Tibial nerve (tissue), 4 donors: Measurements from ENCODE around the gene IFITM2. TPM values are rescaled to one million over a fixed set of nuclear protein-coding genes. Genes with fewer than 3 reads are reported as not detected.
"Not testable (repeated sequence)": the region's sequence is repeated elsewhere in the genome, so short reads cannot be mapped to it uniquely, and the experiment has no call there.

Experiments
- DNase-seq, 2 donors: peaks; one replicate each; pipeline ENCODE4 v3.0.0-alpha.2; 2019; ENCODE audit warnings: low spot score in 2 of 2
- H3K27ac ChIP-seq, 4 donors: fragments of 200-600 bp; sonication (generic) in 3 of 4; one replicate each; pipeline ENCODE4 v1.5.1; 2017 to 2019; ENCODE audit warnings: mild to moderate bottlenecking in 1 of 4
- H3K27me3 ChIP-seq, 2 donors: fragments of 200-600 bp; sonication (generic) in 1 of 2; one replicate each; pipeline versions ENCODE4 v1.5.1 to v1.6.0; 2017 to 2019
- H3K36me3 ChIP-seq, 3 donors: fragments of 200-600 bp; sonication (generic); one replicate each; pipeline ENCODE4 v1.5.1; 2018 to 2019
- H3K4me1 ChIP-seq, 4 donors: fragments of 200-600 bp; sonication (generic) in 3 of 4; one replicate each; pipeline ENCODE4 v1.5.1; 2017 to 2019
- H3K4me3 ChIP-seq, 4 donors: fragments of 200-600 bp; sonication (generic) in 3 of 4; one replicate each; pipeline ENCODE4 v1.5.1; 2017 to 2019; ENCODE audit warnings: mild to moderate bottlenecking in 1 of 4, moderate library complexity in 1 of 4
- H3K9me3 ChIP-seq, 4 donors: fragments of 200-600 bp; sonication (generic) in 3 of 4; one replicate each; pipeline ENCODE4 v1.5.1; 2017 to 2019
- CTCF ChIP-seq, 5 experiments: fragments of 200-600 bp in 3 of 5; fragments of 450-650 bp in 2 of 5; sonication (generic) in 3 of 5; IDR thresholded peaks; one replicate each; pipeline ENCODE4 v1.5.1; 2016 to 2019; ENCODE audit warnings: antibody characterized with exemption in 5 of 5, mild to moderate bottlenecking in 3 of 5, moderate library complexity in 2 of 5
- EP300 ChIP-seq, 2 donors: sonication (generic); formaldehyde crosslinking; IDR thresholded peaks; one replicate each; pipeline ENCODE4 v1.6.1; 2017; ENCODE audit warnings: antibody characterized with exemption in 2 of 2, mild to moderate bottlenecking in 1 of 2
- POLR2A ChIP-seq, 2 donors: fragments of 450-650 bp; IDR thresholded peaks; one replicate each; pipeline ENCODE4 v1.6.1; 2017; ENCODE audit warnings: antibody characterized with exemption in 2 of 2, mild to moderate bottlenecking in 2 of 2, moderate library complexity in 2 of 2
- WGBS, 2 donors: methylation state at CpG; one replicate each; pipeline ENCODE4 v1.1.5; 2018; 5-methylcytosine and 5-hydroxymethylcytosine counted together
- total RNA-seq, 4 donors: library from RNA; depleted of rRNA; stranded (reverse); fragments of >200 nt; gene quantifications; one replicate each; pipeline ENCODE4 v1.1.0, GENCODE V29; 2016

The IFITM2 gene
- total RNA-seq, 4 donors from 2014 or later = 258 to 624 (median 292) TPM

GRCh38 chr11:285021-285893 is 22.4 kb upstream of the IFITM2 start:
- H3K4me1 ChIP-seq = peaks cover 0 to 34% (median 25%) of the 10 kb centered on the region in 4 donors
- peaks cover 4 to 56% of the 10 kb centered on the region in 2 donors for H3K27me3 ChIP-seq
- no peaks in the 10 kb centered on the region for H3K36me3 ChIP-seq
- no peaks in the 10 kb centered on the region for H3K9me3 ChIP-seq
- TF ChIP-seq POLR2A (IDR thresholded peaks at IDR 0.05) = no peak
- TF ChIP-seq CTCF (IDR thresholded peaks at IDR 0.05) = no peak
- TF ChIP-seq EP300 (IDR thresholded peaks at IDR 0.05) = no peak
- H3K27ac ChIP-seq = no peak overlapping the region
- no peak overlapping the region for H3K4me3 ChIP-seq
- peak in 1 of 2 donors; percentile 9 for DNase-seq
- WGBS, 2 donors = 74 to 85% methylated on average over 17 to 28 of the region's 29 CpGs

- Histone ChIP-seq H3K9me3 (no peaks in the 10 kb centered on the region), H3K4me3 (no peak overlapping the region), H3K27me3 (peaks cover 4 to 50% of the 10 kb centered on the region in 2 donors), H3K4me1 (peaks cover 0 to 28% (median 22%) of the 10 kb centered on the region in 4 donors), H3K27ac (no peak overlapping the region), H3K36me3 (no peaks in the 10 kb centered on the region)
- DNase-seq = peak in 1 of 2 donors; percentile 3
- TF ChIP-seq EP300 (IDR thresholded peaks at IDR 0.05) (no peak), CTCF (IDR thresholded peaks at IDR 0.05) (no peak), POLR2A (IDR thresholded peaks at IDR 0.05) (no peak)
- WGBS, 2 donors = 83 to 92% methylated on average over 8 of the region's 8 CpGs
Observed at GRCh38 chr11:285894-286220, 21.8 kb upstream of the IFITM2 start.

- peaks cover 0 to 36% of the 10 kb centered on the region in 2 donors for H3K27me3 ChIP-seq
- 88% methylated on average over 27 of the region's 27 CpGs for WGBS, 2 donors
- peak overlapping the region in 1 of 4 donors; percentile 86 for H3K27ac ChIP-seq
- H3K4me1 ChIP-seq = peaks cover 0 to 22% (median 15%) of the 10 kb centered on the region in 4 donors
- not testable (repeated sequence) for DNase-seq, H3K9me3 ChIP-seq
- peak overlapping the region in 1 of 4 donors; percentile 69 for H3K4me3 ChIP-seq
- H3K36me3 ChIP-seq = peaks cover 0 to 11% (median 0%) of the 10 kb centered on the region in 3 donors
Observed at GRCh38 chr11:286977-287820, 20.4 kb upstream of the IFITM2 start.

GRCh38 chr11:287821-288477 is 19.7 kb upstream of the IFITM2 start:
- TF ChIP-seq POLR2A (IDR thresholded peaks at IDR 0.05) (no peak), CTCF (IDR thresholded peaks at IDR 0.05) (no peak), EP300 (IDR thresholded peaks at IDR 0.05) (no peak)
- H3K27me3 ChIP-seq = peaks cover 0 to 29% of the 10 kb centered on the region in 2 donors
- peak overlapping the region in 2 of 4 donors; percentile 86 to 87 for H3K27ac ChIP-seq
- DNase-seq = no peak
- H3K4me1 ChIP-seq = peaks cover 0 to 22% (median 15%) of the 10 kb centered on the region in 4 donors
- H3K4me3 ChIP-seq = peak overlapping the region; percentile 53 to 90 (median 70)
- WGBS, 2 donors = 32 to 39% methylated on average over 38 to 41 of the region's 41 CpGs
- H3K36me3 ChIP-seq = peaks cover 0 to 18% (median 0%) of the 10 kb centered on the region in 3 donors
- no peaks in the 10 kb centered on the region for H3K9me3 ChIP-seq
